OCI-LY1 (cell line): ENCODE measurements around the gene RNF166.

ENCODE experiments used
- CTCF ChIP-seq: fragments of 200-600 bp; sonication (generic), shearing (Covaris generic); IDR thresholded peaks from 2 replicates; pipeline ENCODE4 v1.5.1; 2017; ENCODE audit warnings: mild to moderate bottlenecking, antibody characterized with exemption, low read length, moderate library complexity, mixed read lengths
- EZH2 ChIP-seq: fragments of 200-600 bp; sonication (generic), shearing (Covaris generic); IDR thresholded peaks from 2 replicates; pipeline ENCODE4 v1.8.0; 2017; ENCODE audit warnings: borderline replicate concordance, mixed run types, mild to moderate bottlenecking, antibody characterized with exemption, low read length, moderate library complexity, mixed read lengths

GRCh38 chr16:88652762-88653063 lies 53.5 kb downstream of the RNF166 start:
- TF ChIP-seq CTCF (no peak), EZH2 (no peak)
